K562 (cell line): ENCODE results near the gene PPP1R14B. TPM values are rescaled to one million over a fixed set of nuclear protein-coding genes. Genes with fewer than 3 reads are reported as not detected.

Experiments
- CBFB ChIP-seq: sonication (generic); formaldehyde crosslinking; IDR thresholded peaks from 2 replicates; pipeline ENCODE4 v1.4.0; 2020; ENCODE audit warnings: mild to moderate bottlenecking, missing genetic modification reagents
- CREM ChIP-seq: IDR thresholded peaks from 2 replicates; pipeline ENCODE4 v1.6.1; 2014; ENCODE audit warnings: antibody characterized with exemption, low read depth
- DDX20 ChIP-seq: fragments of 450-650 bp; IDR thresholded peaks from 2 replicates; pipeline ENCODE4 v1.6.1; 2016; ENCODE audit warnings: missing genetic modification characterization, low read depth, mild to moderate bottlenecking, missing compliant biosample characterization, moderate library complexity
- DPF2 ChIP-seq: fragments of 450-650 bp; IDR thresholded peaks from 2 replicates; pipeline ENCODE4 v1.6.1; 2016
- ERF ChIP-seq: fragments of 450-650 bp; formaldehyde crosslinking; IDR thresholded peaks from 2 replicates; pipeline ENCODE4 v1.4.0; 2020; ENCODE audit warnings: mild to moderate bottlenecking, mixed read lengths
- HDAC2 ChIP-seq: fragments of 450-650 bp; IDR thresholded peaks from 2 replicates; pipeline ENCODE4 v1.6.1; 2016; ENCODE audit warnings: mild to moderate bottlenecking
- HDAC8 ChIP-seq: fragments of 450-650 bp; IDR thresholded peaks from 2 replicates; pipeline ENCODE4 v1.6.1; 2016; ENCODE audit warnings: mild to moderate bottlenecking, missing genetic modification characterization, moderate library complexity, missing compliant biosample characterization
- HDGF ChIP-seq: fragments of 450-650 bp; IDR thresholded peaks from 2 replicates; pipeline ENCODE4 v1.6.1; 2016
- HOMEZ ChIP-seq: fragments of 250-450 bp; sonication (Bioruptor Pico); IDR thresholded peaks from 2 replicates; pipeline ENCODE4 v1.4.0; 2020; ENCODE audit warnings: mild to moderate bottlenecking, moderate library complexity
- IRF2 ChIP-seq: sonication (generic); formaldehyde crosslinking; IDR thresholded peaks from 2 replicates; pipeline ENCODE4 v1.8.1; 2022; ENCODE audit warnings: mild to moderate bottlenecking, missing genetic modification reagents
- JUN ChIP-seq, 2 experiments: sonication (generic) in 1 of 2; formaldehyde crosslinking in 1 of 2; IDR thresholded peaks; 2 replicates each; pipeline versions ENCODE4 v1.6.1 to v1.8.0; 2012 to 2022; ENCODE audit warnings: borderline replicate concordance in 2 of 2, mild to moderate bottlenecking in 2 of 2, improper control_type of control experiment in 1 of 2, low read depth in 1 of 2, low read length in 1 of 2, missing genetic modification reagents in 1 of 2
- MAX ChIP-seq: sonication (generic); formaldehyde crosslinking; IDR thresholded peaks from 2 replicates; pipeline ENCODE4 v1.9.0; 2022; ENCODE audit warnings: mild to moderate bottlenecking, missing genetic modification reagents
- MTA1 ChIP-seq: fragments of 450-650 bp; IDR thresholded peaks from 2 replicates; pipeline ENCODE4 v1.6.1; 2017; ENCODE audit warnings: borderline replicate concordance
- NFRKB ChIP-seq: fragments of 450-650 bp; IDR thresholded peaks from 2 replicates; pipeline ENCODE4 v1.6.1; 2016; ENCODE audit warnings: low read depth
- RBM17 ChIP-seq: fragments of 200-400 bp; formaldehyde crosslinking; IDR thresholded peaks from 2 replicates; pipeline ENCODE4 v1.6.1; 2017; ENCODE audit warnings: low read depth, mild to moderate bottlenecking, low read length, borderline replicate concordance
- SMARCA5 ChIP-seq: fragments of 450-650 bp; IDR thresholded peaks from 2 replicates; pipeline ENCODE4 v1.6.1; 2016
- SRF ChIP-seq, 2 experiments: fragments of 250-450, 450-650 bp in 1 of 2; sonication (Bioruptor Pico) in 1 of 2; sonication (generic) in 1 of 2; formaldehyde crosslinking; IDR thresholded peaks; 2 replicates each; pipeline versions ENCODE4 v1.5.0 to v1.5.1; 2020 to 2022; ENCODE audit warnings: mild to moderate bottlenecking in 1 of 2, missing genetic modification reagents in 1 of 2
- TAF15 ChIP-seq: fragments of 200-400 bp; formaldehyde crosslinking; IDR thresholded peaks from 2 replicates; pipeline ENCODE4 v1.6.1; 2017; ENCODE audit warnings: mild to moderate bottlenecking, low read depth, low read length, moderate library complexity
- TAF7 ChIP-seq: fragments of 450-650 bp; IDR thresholded peaks from 2 replicates; pipeline ENCODE4 v1.6.1; 2016; ENCODE audit warnings: missing genetic modification characterization, missing compliant biosample characterization
- ZBTB7A ChIP-seq: IDR thresholded peaks from 2 replicates; pipeline ENCODE4 v1.6.1; 2011; ENCODE audit warnings: low read depth, mild to moderate bottlenecking, low read length, moderate library complexity, borderline replicate concordance; ENCODE audit not compliant: control insufficient read depth
- ZEB2 ChIP-seq: fragments of 450-650 bp; IDR thresholded peaks from 2 replicates; pipeline ENCODE4 v1.6.1; 2016
- ZKSCAN1 ChIP-seq: fragments of 150-350 bp; IDR thresholded peaks from 2 replicates; pipeline ENCODE4 v1.6.1; 2016; ENCODE audit warnings: low read depth, low read length
- ZNF239 ChIP-seq: fragments of 250-450 bp; sonication (Bioruptor Pico); IDR thresholded peaks from 2 replicates; pipeline ENCODE4 v1.4.0; 2020; ENCODE audit warnings: mild to moderate bottlenecking
- ZNF316 ChIP-seq: fragments of 450-650 bp; IDR thresholded peaks from 2 replicates; pipeline ENCODE4 v1.6.1; 2016
- ZNF408 ChIP-seq: fragments of 250-450 bp; sonication (Bioruptor Pico); IDR thresholded peaks from 2 replicates; pipeline ENCODE4 v1.4.0; 2020; ENCODE audit warnings: low read depth, mild to moderate bottlenecking, moderate library complexity
- ZNF589 ChIP-seq: fragments of 200-800 bp; sonication (Bioruptor generic); IDR thresholded peaks from 2 replicates; pipeline ENCODE4 v1.6.1; 2016; ENCODE audit warnings: low read depth, missing genetic modification characterization, missing compliant biosample characterization
- polyA plus RNA-seq, 8 experiments: library from polyadenylated mRNA; depleted of rRNA in 4 of 8; stranded (reverse) in 5 of 8; unstranded in 3 of 8; fragments of >200 nt; fragmentation: Nextera tagmentation in 2 of 8; fragmentation: Illumina TruSeq in 1 of 8; extraction: Ambion mirVana in 2 of 8; extraction: Trizol in 1 of 8; gene quantifications; 2 replicates each; pipeline versions ENCODE4 v1.2.1 to v1.2.3, GENCODE V29; 2011 to 2014; ENCODE audit warnings: inconsistent platforms in 1 of 8, missing spikeins in 1 of 8
- total RNA-seq, 7 experiments: library from RNA; depleted of rRNA in 6 of 7; stranded (reverse); fragments of >200 nt in 6 of 7; fragmentation: Illumina TruSeq in 2 of 7; extraction: Trizol in 2 of 7; gene quantifications; 2 replicates each; pipeline versions ENCODE4 v1.2.1 to v1.2.3, GENCODE V29; 2011 to 2021; ENCODE audit warnings: low replicate concordance in 1 of 7
- TF ChIP-seq, protein P1 (sequence below): fragments of 450-650 bp; IDR thresholded peaks from 2 replicates; pipeline ENCODE4 v1.6.1; 2016; ENCODE audit warnings: antibody characterized with exemption

Gene PPP1R14B
- total and polyA plus RNA-seq, 9 of the 15 experiments (the other 6 are each of a cell fraction or from before 2014, with no cell fraction given) = 7.7 to 566 (median 212) TPM

- 0 out of 2 replicates have a peak, but pooled peaks have one; percentile 42 for TF ChIP-seq HOMEZ (CRISPR knock-in tag)
- TF ChIP-seq MAX (CRISPR knock-in tag) = peak; percentile 97
- no peak for TF ChIP-seq ZEB2
- TF ChIP-seq TAF15 = no peak
- TF ChIP-seq NFRKB = peak; percentile 84
- peak; percentile 14; the same call in 1 of the 2 replicates for TF ChIP-seq JUN (IDR thresholded peaks at IDR 0.05; ENCODE audit: borderline replicate concordance, low read depth, low read length)
- TF ChIP-seq JUN (CRISPR knock-in tag; IDR thresholded peaks at IDR 0.05; ENCODE audit: borderline replicate concordance) = no peak
- no peak for TF ChIP-seq RBM17
- TF ChIP-seq HDAC8 (tag) = no peak; the same call in 1 of the 2 replicates
- peak; percentile 91 for TF ChIP-seq SMARCA5
- TF ChIP-seq TAF7 (tag) = peak; percentile 43; the same call in 1 of the 2 replicates
- peak; percentile 60 for TF ChIP-seq DPF2
- 0 out of 2 replicates have a peak, but pooled peaks have one; percentile 46 for TF ChIP-seq HDGF
- TF ChIP-seq, protein P1, sequence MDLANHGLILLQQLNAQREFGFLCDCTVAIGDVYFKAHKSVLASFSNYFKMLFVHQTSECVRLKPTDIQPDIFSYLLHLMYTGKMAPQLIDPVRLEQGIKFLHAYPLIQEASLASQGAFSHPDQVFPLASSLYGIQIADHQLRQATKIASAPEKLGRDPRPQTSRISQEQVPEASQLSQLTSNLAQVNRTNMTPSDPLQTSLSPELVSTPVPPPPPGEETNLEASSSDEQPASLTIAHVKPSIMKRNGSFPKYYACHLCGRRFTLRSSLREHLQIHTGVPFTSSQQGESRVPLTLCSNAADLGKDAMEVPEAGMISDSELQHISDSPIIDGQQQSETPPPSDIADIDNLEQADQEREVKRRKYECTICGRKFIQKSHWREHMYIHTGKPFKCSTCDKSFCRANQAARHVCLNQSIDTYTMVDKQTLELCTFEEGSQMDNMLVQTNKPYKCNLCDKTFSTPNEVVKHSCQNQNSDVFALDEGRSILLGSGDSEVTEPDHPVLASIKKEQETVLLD = peak; percentile 70; the same call in 1 of the 2 replicates
- TF ChIP-seq ZNF316 = no peak
- TF ChIP-seq DDX20 (tag) = no peak
- no peak for TF ChIP-seq ZNF239 (CRISPR knock-in tag)
- TF ChIP-seq IRF2 = no peak
- 0 out of 2 replicates have a peak, but pooled peaks have one; percentile 19 for TF ChIP-seq ZNF589 (CRISPR knock-in tag)
- TF ChIP-seq CBFB (CRISPR knock-in tag) = peak; percentile 94
- TF ChIP-seq CREM = peak; percentile 54; the same call in 1 of the 2 replicates
- peak in 1 of 2 experiments; percentile 72; a peak in 1 of 4 replicates for TF ChIP-seq SRF (CRISPR knock-in tag; IDR thresholded peaks at IDR 0.05)
- peak; percentile 83 for TF ChIP-seq ZBTB7A
- no peak for TF ChIP-seq ZNF408
- peak; percentile 57; the same call in 1 of the 2 replicates for TF ChIP-seq ERF
- 0 out of 2 replicates have a peak, but pooled peaks have one; percentile 23 for TF ChIP-seq MTA1
- TF ChIP-seq ZKSCAN1 = 0 out of 2 replicates have a peak, but pooled peaks have one; percentile 8
- peak; percentile 67; the same call in 1 of the 2 replicates for TF ChIP-seq HDAC2
Measured at GRCh38 chr11:64246871-64247728, at the start of gene PPP1R14B (continued).
